K562 (cell line): ENCODE measurements around the gene RHEBL1. TPM values are rescaled to one million over a fixed set of nuclear protein-coding genes. Genes with fewer than 3 reads are reported as not detected.

Source experiments
- BCLAF1 ChIP-seq, 2 experiments: fragments of 450-650 bp in 1 of 2; IDR thresholded peaks; 2 replicates each; pipeline ENCODE4 v1.6.1; 2011 to 2017; ENCODE audit warnings: low read depth in 2 of 2, antibody characterized with exemption in 1 of 2, borderline replicate concordance in 1 of 2, low read length in 1 of 2, mild to moderate bottlenecking in 1 of 2, mixed read lengths in 1 of 2; ENCODE audit not compliant: control insufficient read depth in 1 of 2
- EGR1 ChIP-seq: fragments of 450-650 bp; conservative IDR thresholded peaks from 2 replicates; pipeline ENCODE4 v1.6.1; 2017; ENCODE audit warnings: mild to moderate bottlenecking
- GABPB1 ChIP-seq: sonication (generic); formaldehyde crosslinking; IDR thresholded peaks from 2 replicates; pipeline ENCODE4 v1.8.0; 2022; ENCODE audit warnings: mild to moderate bottlenecking, missing genetic modification reagents
- PCBP2 ChIP-seq: fragments of 200-400 bp; formaldehyde crosslinking; IDR thresholded peaks from 2 replicates; pipeline ENCODE4 v1.6.1; 2018; ENCODE audit warnings: low read length, low read depth, mild to moderate bottlenecking, moderate library complexity; ENCODE audit not compliant: poor library complexity, severe bottlenecking
- POLR2AphosphoS2 ChIP-seq: IDR thresholded peaks from 2 replicates; pipeline ENCODE4 v1.6.1; 2012; ENCODE audit warnings: low read length, improper control_type of control experiment
- TAF15 ChIP-seq: fragments of 200-400 bp; formaldehyde crosslinking; IDR thresholded peaks from 2 replicates; pipeline ENCODE4 v1.6.1; 2017; ENCODE audit warnings: mild to moderate bottlenecking, low read depth, low read length, moderate library complexity
- TCF7L2 ChIP-seq: fragments of 150-350 bp; IDR thresholded peaks from 2 replicates; pipeline ENCODE4 v1.6.1; 2016; ENCODE audit warnings: low read depth, mild to moderate bottlenecking, low read length, moderate library complexity
- THRA ChIP-seq: fragments of 450-650 bp; IDR thresholded peaks from 2 replicates; pipeline ENCODE4 v1.6.1; 2017; ENCODE audit warnings: mild to moderate bottlenecking, moderate library complexity
- polyA plus RNA-seq, 8 experiments: library from polyadenylated mRNA; depleted of rRNA in 4 of 8; stranded (reverse) in 5 of 8; unstranded in 3 of 8; fragments of >200 nt; fragmentation: Nextera tagmentation in 2 of 8; fragmentation: Illumina TruSeq in 1 of 8; extraction: Ambion mirVana in 2 of 8; extraction: Trizol in 1 of 8; gene quantifications; 2 replicates each; pipeline versions ENCODE4 v1.2.1 to v1.2.3, GENCODE V29; 2011 to 2014; ENCODE audit warnings: inconsistent platforms in 1 of 8, missing spikeins in 1 of 8
- total RNA-seq, 7 experiments: library from RNA; depleted of rRNA in 6 of 7; stranded (reverse); fragments of >200 nt in 6 of 7; fragmentation: Illumina TruSeq in 2 of 7; extraction: Trizol in 2 of 7; gene quantifications; 2 replicates each; pipeline versions ENCODE4 v1.2.1 to v1.2.3, GENCODE V29; 2011 to 2021; ENCODE audit warnings: low replicate concordance in 1 of 7
- TF ChIP-seq, protein P1 (sequence below), 2 experiments: fragments of 450-650 bp; conservative IDR thresholded peaks; 2 replicates each; pipeline ENCODE4 v1.6.1; 2017; ENCODE audit warnings: mild to moderate bottlenecking in 2 of 2, moderate library complexity in 2 of 2
- TF ChIP-seq, protein P2 (sequence below): IDR thresholded peaks from 2 replicates; pipeline ENCODE4 v1.6.1; 2016; ENCODE audit warnings: missing genetic modification characterization, missing compliant biosample characterization
- TF ChIP-seq, protein P3 (sequence below): fragments of 250-450 bp; sonication (Bioruptor Pico); IDR thresholded peaks from 2 replicates; pipeline ENCODE4 v1.5.0; 2021; ENCODE audit warnings: mild to moderate bottlenecking, borderline replicate concordance
- TF ChIP-seq, protein P4 (sequence below), 2 experiments: IDR thresholded peaks; 2 replicates each; pipeline ENCODE4 v1.6.1; 2012; ENCODE audit warnings: improper control_type of control experiment in 2 of 2, low read depth in 2 of 2, low read length in 2 of 2, borderline replicate concordance in 1 of 2

RHEBL1 gene
- total and polyA plus RNA-seq, 9 of the 15 experiments (the other 6 are each of a cell fraction or from before 2014, with no cell fraction given), result 4.3 to 36.1 (median 8.2) TPM

DNA sequence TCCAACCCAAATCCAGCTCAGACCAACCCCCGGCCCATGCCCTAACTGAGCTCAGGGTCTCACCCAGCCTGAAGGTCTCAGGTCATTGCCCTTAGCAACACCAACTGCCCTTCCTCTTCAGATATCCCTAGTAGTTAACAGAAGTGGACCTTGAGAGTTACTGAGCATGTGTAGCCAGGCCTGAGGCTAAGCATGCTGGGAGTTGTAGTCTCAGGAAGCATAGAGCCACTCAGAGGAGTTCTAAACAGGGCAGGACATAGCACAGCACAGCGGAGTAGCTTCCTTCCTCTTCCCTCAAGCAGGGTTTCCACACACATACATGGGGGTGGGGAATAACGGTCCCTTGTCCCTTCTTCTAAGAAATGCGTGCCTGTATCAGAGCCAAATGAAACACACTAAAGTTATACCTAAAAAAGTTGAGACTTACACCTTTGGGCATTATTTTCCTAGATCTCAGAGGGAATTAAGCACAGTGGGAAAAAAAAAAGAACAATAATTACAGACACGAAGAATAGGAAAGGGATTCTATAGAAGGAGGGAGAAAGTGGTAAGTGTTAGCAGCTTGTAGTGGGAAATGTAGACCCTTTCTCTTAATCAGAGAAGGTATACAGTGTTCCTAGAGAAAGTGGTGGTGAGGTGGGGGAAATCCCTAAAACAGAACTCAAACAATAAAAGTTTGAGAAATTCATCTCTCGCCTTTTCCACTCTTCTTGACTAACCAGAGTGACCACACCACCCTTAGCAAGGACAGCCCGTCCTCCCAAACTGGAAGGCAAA lies 13.6 kb downstream of the RHEBL1 start (continued):
- TF ChIP-seq, protein P1, sequence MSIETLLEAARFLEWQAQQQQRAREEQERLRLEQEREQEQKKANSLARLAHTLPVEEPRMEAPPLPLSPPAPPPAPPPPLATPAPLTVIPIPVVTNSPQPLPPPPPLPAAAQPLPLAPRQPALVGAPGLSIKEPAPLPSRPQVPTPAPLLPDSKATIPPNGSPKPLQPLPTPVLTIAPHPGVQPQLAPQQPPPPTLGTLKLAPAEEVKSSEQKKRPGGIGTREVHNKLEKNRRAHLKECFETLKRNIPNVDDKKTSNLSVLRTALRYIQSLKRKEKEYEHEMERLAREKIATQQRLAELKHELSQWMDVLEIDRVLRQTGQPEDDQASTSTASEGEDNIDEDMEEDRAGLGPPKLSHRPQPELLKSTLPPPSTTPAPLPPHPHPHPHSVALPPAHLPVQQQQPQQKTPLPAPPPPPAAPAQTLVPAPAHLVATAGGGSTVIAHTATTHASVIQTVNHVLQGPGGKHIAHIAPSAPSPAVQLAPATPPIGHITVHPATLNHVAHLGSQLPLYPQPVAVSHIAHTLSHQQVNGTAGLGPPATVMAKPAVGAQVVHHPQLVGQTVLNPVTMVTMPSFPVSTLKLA (conservative IDR thresholded peaks at IDR 0.05), result peak in 1 of 2 experiments; percentile 35; a peak in 2 of 4 replicates
- 0 out of 4 replicates have a peak, but pooled peaks of 1 of the 2 experiments have one; percentile 61 for TF ChIP-seq BCLAF1 (IDR thresholded peaks at IDR 0.05; ENCODE audit: borderline replicate concordance in 1 of 2, control insufficient read depth in 1 of 2, low read depth in 2 of 2, low read length in 1 of 2)
- no peak for TF ChIP-seq POLR2AphosphoS2
- TF ChIP-seq EGR1, result no peak
- TF ChIP-seq, protein P2, sequence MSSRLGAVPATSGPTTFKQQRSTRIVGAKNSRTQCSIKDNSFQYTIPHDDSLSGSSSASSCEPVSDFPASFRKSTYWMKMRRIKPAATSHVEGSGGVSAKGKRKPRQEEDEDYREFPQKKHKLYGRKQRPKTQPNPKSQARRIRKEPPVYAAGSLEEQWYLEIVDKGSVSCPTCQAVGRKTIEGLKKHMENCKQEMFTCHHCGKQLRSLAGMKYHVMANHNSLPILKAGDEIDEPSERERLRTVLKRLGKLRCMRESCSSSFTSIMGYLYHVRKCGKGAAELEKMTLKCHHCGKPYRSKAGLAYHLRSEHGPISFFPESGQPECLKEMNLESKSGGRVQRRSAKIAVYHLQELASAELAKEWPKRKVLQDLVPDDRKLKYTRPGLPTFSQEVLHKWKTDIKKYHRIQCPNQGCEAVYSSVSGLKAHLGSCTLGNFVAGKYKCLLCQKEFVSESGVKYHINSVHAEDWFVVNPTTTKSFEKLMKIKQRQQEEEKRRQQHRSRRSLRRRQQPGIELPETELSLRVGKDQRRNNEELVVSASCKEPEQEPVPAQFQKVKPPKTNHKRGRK (tag), result no peak
- peak; percentile 67; the same call in 1 of the 2 replicates for TF ChIP-seq GABPB1 (CRISPR knock-in tag)
- TF ChIP-seq, protein P3, sequence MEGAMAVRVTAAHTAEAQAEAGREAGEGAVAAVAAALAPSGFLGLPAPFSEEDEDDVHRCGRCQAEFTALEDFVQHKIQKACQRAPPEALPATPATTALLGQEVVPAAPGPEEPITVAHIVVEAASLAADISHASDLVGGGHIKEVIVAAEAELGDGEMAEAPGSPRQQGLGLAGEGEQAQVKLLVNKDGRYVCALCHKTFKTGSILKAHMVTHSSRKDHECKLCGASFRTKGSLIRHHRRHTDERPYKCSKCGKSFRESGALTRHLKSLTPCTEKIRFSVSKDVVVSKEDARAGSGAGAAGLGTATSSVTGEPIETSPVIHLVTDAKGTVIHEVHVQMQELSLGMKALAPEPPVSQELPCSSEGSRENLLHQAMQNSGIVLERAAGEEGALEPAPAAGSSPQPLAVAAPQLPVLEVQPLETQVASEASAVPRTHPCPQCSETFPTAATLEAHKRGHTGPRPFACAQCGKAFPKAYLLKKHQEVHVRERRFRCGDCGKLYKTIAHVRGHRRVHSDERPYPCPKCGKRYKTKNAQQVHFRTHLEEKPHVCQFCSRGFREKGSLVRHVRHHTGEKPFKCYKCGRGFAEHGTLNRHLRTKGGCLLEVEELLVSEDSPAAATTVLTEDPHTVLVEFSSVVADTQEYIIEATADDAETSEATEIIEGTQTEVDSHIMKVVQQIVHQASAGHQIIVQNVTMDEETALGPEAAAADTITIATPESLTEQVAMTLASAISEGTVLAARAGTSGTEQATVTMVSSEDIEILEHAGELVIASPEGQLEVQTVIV (CRISPR knock-in tag), result no peak
- TF ChIP-seq, protein P4, sequence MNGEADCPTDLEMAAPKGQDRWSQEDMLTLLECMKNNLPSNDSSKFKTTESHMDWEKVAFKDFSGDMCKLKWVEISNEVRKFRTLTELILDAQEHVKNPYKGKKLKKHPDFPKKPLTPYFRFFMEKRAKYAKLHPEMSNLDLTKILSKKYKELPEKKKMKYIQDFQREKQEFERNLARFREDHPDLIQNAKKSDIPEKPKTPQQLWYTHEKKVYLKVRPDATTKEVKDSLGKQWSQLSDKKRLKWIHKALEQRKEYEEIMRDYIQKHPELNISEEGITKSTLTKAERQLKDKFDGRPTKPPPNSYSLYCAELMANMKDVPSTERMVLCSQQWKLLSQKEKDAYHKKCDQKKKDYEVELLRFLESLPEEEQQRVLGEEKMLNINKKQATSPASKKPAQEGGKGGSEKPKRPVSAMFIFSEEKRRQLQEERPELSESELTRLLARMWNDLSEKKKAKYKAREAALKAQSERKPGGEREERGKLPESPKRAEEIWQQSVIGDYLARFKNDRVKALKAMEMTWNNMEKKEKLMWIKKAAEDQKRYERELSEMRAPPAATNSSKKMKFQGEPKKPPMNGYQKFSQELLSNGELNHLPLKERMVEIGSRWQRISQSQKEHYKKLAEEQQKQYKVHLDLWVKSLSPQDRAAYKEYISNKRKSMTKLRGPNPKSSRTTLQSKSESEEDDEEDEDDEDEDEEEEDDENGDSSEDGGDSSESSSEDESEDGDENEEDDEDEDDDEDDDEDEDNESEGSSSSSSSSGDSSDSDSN (IDR thresholded peaks at IDR 0.05; ENCODE audit: borderline replicate concordance in 1 of 2, low read depth in 2 of 2, low read length in 2 of 2), result peak in 1 of 2 experiments; percentile 61; a peak in 1 of 4 replicates
- TF ChIP-seq TAF15, result no peak
- no peak for TF ChIP-seq PCBP2
- TF ChIP-seq THRA, result no peak
- TF ChIP-seq TCF7L2, result no peak
